Measurements from ENCODE around the gene MYBPH. TPM values are rescaled to one million over a fixed set of nuclear protein-coding genes. Genes with fewer than 3 reads are reported as not detected.

MYBPH gene
- total RNA-seq, 2 donors from 2014 or later, result not detected

DNA sequence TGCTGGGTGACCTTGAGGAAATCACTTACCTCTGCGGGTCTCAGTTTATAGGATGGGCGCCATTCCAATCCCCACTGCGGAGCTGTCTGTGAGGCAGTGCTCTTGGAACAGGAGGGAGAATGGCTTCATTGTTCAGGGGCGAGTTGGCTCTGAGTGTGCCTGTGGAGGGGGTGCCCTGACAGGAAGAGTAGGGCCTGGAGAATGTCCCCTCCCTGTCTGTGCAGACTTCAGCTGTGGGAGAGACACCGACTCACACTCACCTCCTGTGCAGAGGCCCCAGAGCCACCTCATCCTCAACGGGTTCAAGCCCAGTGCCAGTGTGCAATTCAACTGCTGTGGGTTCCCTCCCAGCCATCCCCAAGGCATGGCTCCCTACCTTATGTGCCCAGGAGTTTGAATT is 31.0 kb downstream of the MYBPH start:
- TF ChIP-seq, protein P1, sequence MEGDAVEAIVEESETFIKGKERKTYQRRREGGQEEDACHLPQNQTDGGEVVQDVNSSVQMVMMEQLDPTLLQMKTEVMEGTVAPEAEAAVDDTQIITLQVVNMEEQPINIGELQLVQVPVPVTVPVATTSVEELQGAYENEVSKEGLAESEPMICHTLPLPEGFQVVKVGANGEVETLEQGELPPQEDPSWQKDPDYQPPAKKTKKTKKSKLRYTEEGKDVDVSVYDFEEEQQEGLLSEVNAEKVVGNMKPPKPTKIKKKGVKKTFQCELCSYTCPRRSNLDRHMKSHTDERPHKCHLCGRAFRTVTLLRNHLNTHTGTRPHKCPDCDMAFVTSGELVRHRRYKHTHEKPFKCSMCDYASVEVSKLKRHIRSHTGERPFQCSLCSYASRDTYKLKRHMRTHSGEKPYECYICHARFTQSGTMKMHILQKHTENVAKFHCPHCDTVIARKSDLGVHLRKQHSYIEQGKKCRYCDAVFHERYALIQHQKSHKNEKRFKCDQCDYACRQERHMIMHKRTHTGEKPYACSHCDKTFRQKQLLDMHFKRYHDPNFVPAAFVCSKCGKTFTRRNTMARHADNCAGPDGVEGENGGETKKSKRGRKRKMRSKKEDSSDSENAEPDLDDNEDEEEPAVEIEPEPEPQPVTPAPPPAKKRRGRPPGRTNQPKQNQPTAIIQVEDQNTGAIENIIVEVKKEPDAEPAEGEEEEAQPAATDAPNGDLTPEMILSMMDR (conservative IDR thresholded peaks at IDR 0.05), result no peak
- Histone ChIP-seq H3K4me1 (ENCODE audit: control insufficient read depth, insufficient read depth, low read length) (peaks cover 10% of the 10 kb centered on the region), H3K9ac (ENCODE audit: extremely low read depth, low read length, poor library complexity, severe bottlenecking) (no peak overlapping the region), H3K27ac (ENCODE audit: low read depth, low read length) (no peak overlapping the region), H3K27me3 (ENCODE audit: control insufficient read depth, insufficient read depth, low read length, poor library complexity, severe bottlenecking) (no peaks in the 10 kb centered on the region), H3K4me3 (ENCODE audit: low read length) (no peak overlapping the region), H3K9me3 (ENCODE audit: control insufficient read depth, low read length) (peaks cover 8% of the 10 kb centered on the region), H3K36me3 (ENCODE audit: control insufficient read depth, insufficient read depth, low read length) (peaks cover 16% of the 10 kb centered on the region)
- 75 to 89% methylated on average over 2 to 6 of the region's 6 CpGs for WGBS, 2 experiments (ENCODE audit: insufficient coverage in 1 of 2, insufficient read length in 1 of 2)
- peaks cover 8% of the 10 kb centered on the region for H3K9me3 Mint-ChIP-seq
- H3K27me3 Mint-ChIP-seq (ENCODE audit: insufficient read depth), result no peaks in the 10 kb centered on the region
- no peak overlapping the region for H3K27ac Mint-ChIP-seq
- H3K36me3 Mint-ChIP-seq (ENCODE audit: low read depth), result peaks cover 4% of the 10 kb centered on the region
- no peak for DNase-seq
- H3K4me3 Mint-ChIP-seq, result no peak overlapping the region
- peaks cover 23% of the 10 kb centered on the region for H3K4me1 Mint-ChIP-seq

DNA sequence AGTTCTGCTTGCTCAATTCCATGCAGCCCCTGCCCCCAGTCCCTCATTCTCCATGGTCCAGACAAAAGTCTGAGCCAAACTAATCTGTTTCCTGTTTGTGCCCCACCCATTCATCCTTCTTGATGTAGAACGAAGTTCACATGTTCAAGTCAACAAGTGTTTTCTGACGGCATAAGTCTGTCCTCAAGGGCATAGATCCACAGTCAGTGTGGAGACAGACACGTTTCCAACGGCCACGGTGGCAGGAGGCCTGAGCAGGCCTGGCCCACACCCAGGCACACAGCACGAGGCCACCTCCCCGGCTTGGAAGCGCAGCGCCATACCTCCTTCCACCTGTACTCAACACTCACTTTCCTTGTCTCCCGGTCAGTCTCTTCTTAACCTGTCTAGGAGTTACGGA is 32.0 kb downstream of the MYBPH start:
- Histone ChIP-seq H3K9me3 (ENCODE audit: control insufficient read depth, low read length) (peaks cover 8% of the 10 kb centered on the region), H3K27ac (ENCODE audit: low read depth, low read length) (no peak overlapping the region), H3K4me3 (ENCODE audit: low read length) (no peak overlapping the region), H3K4me1 (ENCODE audit: control insufficient read depth, insufficient read depth, low read length) (peaks cover 10% of the 10 kb centered on the region), H3K36me3 (ENCODE audit: control insufficient read depth, insufficient read depth, low read length) (peaks cover 16% of the 10 kb centered on the region), H3K27me3 (ENCODE audit: control insufficient read depth, insufficient read depth, low read length, poor library complexity, severe bottlenecking) (no peaks in the 10 kb centered on the region), H3K9ac (ENCODE audit: extremely low read depth, low read length, poor library complexity, severe bottlenecking) (no peak overlapping the region)
- Mint-ChIP-seq H3K4me3 (no peak overlapping the region), H3K27me3 (ENCODE audit: insufficient read depth) (no peaks in the 10 kb centered on the region), H3K4me1 (peaks cover 16% of the 10 kb centered on the region), H3K9me3 (peaks cover 8% of the 10 kb centered on the region), H3K36me3 (ENCODE audit: low read depth) (peaks cover 4% of the 10 kb centered on the region), H3K27ac (no peak overlapping the region)
- WGBS, 2 experiments (ENCODE audit: insufficient coverage in 1 of 2, insufficient read length in 1 of 2), result 96 to 100% methylated on average over 2 to 11 of the region's 11 CpGs
- DNase-seq, result no peak
- TF ChIP-seq, protein P1 (conservative IDR thresholded peaks at IDR 0.05), result no peak

DNA sequence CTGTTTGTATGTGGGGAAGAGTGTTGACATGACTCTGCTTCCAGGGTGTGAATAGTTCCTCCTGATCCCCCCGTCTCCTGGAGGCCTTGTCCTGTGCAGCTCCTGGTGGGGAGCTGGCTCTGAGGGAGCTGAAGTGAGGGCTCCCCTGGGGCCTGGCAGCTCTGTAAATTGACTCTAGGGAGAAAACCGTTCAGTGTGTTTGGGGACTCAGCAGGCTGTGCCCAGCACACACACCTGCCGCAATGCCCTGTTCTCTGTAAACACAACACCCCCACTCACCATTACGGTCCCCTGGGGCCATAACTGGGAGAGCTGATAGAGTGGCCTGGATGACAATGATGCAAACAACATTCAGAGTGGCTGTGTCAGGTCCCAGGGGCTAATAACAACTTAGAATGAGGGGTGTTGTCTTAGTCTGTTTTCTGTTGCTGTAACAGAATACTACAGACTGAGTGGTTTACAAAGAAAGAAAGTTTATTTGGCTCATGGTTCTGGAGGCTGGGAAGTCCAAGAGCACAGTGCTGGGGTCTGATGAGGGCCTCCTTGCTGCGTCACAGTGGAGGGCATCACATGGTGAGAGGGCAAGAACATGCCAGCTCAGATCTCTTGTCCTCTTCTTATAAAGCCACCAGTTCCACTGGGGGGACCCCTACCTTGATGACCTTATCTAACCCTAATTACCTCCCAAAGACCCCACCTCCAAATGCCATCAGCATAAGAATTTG is 32.8 kb downstream of the MYBPH start:
- Histone ChIP-seq H3K4me3 (ENCODE audit: low read length) (no peak overlapping the region), H3K36me3 (ENCODE audit: control insufficient read depth, insufficient read depth, low read length) (peaks cover 18% of the 10 kb centered on the region), H3K4me1 (ENCODE audit: control insufficient read depth, insufficient read depth, low read length) (peaks cover 10% of the 10 kb centered on the region), H3K9me3 (ENCODE audit: control insufficient read depth, low read length) (peaks cover 8% of the 10 kb centered on the region), H3K27ac (ENCODE audit: low read depth, low read length) (no peak overlapping the region), H3K9ac (ENCODE audit: extremely low read depth, low read length, poor library complexity, severe bottlenecking) (no peak overlapping the region), H3K27me3 (ENCODE audit: control insufficient read depth, insufficient read depth, low read length, poor library complexity, severe bottlenecking) (no peaks in the 10 kb centered on the region)
- WGBS, 2 experiments (ENCODE audit: insufficient coverage in 1 of 2, insufficient read length in 1 of 2), result 92 to 100% methylated on average over 1 to 5 of the region's 5 CpGs
- H3K27ac Mint-ChIP-seq, result peak overlapping the region; percentile 26
- peaks cover 4% of the 10 kb centered on the region for H3K36me3 Mint-ChIP-seq (ENCODE audit: low read depth)
- peaks cover 16% of the 10 kb centered on the region for H3K4me1 Mint-ChIP-seq
- TF ChIP-seq, protein P1 (conservative IDR thresholded peaks at IDR 0.05), result no peak
- DNase-seq, result no peak
- no peaks in the 10 kb centered on the region for H3K27me3 Mint-ChIP-seq (ENCODE audit: insufficient read depth)
- peaks cover 8% of the 10 kb centered on the region for H3K9me3 Mint-ChIP-seq
- H3K4me3 Mint-ChIP-seq, result no peak overlapping the region

All from endodermal cell (in vitro differentiated cells).